Measurements from ENCODE around the gene SYNGR1.
"Not testable (repeated sequence)": the region's sequence is repeated elsewhere in the genome, so short reads cannot be mapped to it uniquely, and the experiment has no call there.

The SYNGR1 gene

DNA sequence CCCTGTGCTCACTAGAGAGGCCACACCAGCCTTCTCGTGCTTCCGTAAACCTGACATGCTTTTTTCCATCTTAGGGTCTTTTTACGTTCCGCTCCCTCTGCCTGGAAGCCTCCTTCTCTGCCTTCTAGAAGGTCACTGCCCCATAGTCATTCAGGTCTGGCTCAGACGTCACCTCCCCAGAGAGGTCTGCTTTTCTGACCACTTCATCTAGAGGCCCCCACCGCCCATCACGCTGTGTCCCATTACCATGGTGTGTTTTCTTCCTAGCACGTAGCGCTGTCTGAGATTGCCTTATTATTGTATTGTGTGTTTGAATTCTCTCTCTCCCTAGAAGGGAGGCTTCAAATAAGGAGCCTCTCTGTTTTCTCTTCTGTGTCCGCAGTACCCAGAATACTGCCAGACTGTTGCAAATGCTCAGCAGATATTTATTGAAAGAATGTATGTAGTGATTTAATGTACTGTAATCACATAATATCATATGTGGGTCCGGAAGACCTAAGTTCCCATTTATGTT is 59.8 kb downstream of the SYNGR1 start:
- DNase-seq, result no peak

DNA sequence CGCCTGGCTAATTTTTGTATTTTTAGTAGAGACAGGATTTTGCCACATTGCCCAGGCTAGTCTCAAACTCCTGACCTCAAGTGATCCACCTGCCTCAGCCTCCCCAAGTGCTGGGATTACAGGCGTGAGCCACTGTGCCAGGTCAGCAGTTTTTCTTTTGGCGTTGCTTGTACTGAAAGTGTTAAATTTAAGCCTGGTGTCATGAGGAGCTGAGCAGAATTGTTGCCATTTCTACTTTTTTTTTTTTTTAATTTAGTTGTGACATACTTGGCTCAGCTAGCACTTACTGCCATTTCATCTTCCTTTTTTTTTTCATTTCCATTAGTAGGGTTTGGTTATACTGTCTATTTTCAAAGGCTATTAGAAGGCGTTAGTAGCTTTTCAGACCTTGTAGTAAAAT is 60.5 kb downstream of the SYNGR1 start:
- DNase-seq, result no peak

DNA sequence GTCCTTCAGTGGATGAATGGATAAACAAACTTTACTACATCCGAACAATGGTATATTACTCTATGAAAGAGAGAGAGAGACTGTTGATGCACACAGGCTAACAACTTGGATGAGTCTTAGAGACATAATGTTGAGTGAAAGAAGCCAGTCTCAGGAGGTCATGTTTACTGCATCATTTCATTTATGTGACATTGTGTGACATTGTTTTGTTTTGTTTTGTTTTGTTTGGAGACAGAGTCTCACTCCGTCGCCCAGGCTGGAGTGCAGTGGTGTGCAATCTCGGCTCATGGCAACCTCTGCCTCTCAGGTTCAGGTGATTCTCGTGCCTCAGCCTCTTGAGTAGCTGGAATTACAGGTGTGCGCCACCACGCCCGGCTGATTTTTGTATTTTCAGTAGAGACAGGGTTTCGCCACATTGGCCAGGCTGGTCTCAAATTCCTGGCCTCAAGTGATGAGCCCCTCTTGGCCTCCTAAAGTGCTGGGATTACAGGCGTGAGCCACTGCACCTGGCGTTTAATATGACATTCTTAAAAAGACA is 62.1 kb downstream of the SYNGR1 start:
- not testable (repeated sequence) for DNase-seq

DNA sequence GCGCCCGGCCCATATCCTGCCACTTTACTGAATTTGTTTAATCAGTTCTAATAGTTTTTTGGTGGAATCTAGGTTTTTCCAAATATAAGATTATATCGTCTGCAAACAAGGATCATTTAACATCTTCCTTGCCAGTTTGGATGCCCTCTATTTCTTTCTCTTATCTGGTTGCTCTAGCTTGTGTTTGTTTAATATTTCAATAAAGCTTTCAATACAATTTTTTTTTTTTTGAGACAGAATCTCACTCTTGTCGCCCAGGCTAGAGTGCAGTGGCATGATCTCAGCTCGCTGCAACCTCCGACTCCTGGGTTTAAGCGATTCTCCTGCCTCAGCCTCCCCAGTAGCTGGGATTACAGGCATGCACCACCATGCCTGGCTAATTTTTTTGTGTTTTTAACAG is 63.4 kb downstream of the SYNGR1 start:
- not testable (repeated sequence) for DNase-seq

DNA sequence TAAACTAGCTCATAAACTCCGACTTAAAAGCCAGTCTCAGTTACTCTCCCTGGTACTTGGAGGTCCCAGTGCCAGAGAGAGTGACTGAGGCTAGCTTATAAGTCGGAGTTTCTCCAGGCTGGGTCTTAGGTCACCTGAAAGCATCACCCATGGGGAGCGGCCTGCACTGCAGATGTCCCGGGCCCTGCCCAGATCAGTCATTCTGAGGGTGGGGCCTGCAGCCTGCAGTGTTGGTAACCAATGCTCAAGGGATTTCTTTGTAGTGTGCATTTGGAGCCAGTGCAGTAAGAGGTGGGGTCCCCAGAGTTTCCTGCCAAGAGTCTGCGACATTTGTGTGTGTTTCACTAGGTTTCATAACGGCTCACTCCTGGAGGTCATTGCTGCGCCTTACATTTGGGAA is 64.6 kb downstream of the SYNGR1 start:
- no peak for DNase-seq

DNA sequence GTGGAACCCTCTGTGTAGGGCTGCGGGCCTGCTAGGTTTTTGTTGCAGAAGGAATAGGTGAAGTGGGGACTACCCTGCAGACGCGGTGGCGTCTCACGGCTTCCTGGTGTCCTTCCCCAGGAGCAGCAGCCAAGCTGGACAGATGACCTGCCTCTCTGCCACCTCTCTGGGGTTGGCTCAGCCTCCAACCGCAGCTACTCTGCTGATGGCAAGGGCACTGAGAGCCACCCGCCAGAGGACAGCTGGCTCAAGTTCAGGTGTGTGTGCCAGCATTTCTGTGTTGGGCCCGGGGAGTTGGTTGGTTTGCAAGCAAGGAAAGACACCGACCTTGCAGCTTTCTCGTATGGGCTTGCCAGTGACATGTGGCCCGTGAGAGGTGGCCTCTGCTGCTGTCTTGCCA is 65.1 kb downstream of the SYNGR1 start:
- DNase-seq, result no peak

DNA sequence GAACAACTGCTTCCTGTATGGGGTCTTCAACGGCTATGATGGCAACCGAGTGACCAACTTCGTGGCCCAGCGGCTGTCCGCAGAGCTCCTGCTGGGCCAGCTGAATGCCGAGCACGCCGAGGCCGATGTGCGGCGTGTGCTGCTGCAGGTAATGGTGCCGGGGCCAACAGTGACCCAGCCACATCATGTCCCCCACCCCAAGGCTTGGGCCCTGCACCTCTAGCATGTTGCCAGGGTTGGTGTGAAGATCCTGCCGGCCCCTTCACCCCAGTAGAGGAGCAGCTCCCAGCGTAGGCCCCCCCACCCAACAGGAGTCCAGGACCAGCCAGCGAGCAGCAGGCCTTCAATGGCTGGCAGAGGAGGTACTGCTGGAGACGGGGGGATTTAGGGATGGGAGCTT is 65.7 kb downstream of the SYNGR1 start:
- no peak for DNase-seq

DNA sequence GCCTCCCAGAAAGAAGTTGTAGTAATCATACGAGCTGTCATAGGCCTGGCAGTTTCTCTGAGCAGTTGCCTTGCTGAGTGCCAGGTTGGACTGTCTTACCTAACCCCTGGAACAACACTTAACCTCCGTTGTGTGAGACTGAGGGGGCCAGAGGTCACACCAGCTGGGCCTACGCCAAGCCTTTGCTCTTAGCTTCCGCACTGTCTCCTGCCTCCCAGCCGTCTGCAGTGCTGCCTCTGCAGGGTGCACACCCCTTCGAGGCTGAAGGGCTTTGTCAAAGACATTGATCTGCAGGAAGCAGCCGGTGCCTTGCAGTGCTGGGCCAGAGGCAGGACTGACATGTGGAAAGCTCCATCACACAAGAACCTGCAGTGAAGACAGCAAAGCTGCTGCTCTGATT is 66.5 kb downstream of the SYNGR1 start:
- no peak for DNase-seq

DNA sequence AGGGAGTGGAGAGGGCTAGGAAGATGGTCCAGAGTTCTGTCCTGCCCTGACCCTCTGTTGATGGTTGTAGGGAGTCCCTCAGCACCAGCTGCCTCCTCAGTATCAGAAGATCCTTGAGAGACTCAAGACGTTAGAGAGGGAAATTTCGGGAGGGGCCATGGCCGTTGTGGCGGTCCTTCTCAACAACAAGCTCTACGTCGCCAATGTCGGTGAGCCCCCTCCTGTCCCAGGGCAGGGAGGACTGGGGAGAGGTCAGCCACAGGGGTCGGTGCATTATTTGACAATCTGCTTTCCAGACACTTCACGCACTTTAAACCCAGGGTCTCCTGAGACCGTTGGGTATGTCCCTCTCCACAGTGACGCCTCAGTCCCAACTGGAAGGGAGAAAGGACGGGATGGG is 67.8 kb downstream of the SYNGR1 start:
- DNase-seq, result no peak

DNA sequence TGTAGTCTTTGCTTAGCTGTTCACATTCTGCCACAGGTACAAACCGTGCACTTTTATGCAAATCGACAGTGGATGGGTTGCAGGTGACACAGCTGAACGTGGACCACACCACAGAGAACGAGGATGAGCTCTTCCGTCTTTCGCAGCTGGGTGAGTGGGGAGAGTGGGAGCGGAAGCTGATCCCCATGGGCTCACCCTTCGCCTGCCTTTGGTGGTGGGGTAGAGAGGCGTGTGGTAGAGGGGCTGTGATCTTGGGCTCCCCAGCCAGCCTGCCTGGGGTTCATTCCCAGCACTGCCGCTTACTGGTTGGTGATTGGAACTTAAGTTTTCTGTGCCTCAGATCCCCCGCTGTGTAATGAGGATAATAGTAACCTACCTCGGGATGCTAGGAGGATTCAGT is 68.9 kb downstream of the SYNGR1 start:
- no peak for DNase-seq

DNA sequence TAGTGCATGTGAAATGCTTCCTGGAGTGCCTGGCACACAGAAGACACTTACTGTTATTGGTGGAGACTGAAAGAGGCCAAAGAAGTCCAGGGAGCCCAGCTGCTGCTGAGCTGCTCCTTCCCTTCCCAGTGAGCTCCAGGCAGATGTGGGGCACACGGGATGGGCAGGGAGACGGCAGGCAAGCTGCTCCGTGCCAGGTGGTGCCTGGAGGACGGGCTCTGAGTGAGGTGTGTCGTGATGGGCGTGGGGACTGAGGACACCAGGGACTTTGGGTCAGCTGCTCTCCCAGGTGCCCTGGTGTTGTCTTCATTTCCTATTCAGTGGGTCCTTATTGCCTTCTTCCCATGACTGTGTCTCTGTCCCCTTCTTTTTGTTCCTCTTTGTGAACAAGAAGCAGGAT is 69.3 kb downstream of the SYNGR1 start:
- DNase-seq, result no peak

DNA sequence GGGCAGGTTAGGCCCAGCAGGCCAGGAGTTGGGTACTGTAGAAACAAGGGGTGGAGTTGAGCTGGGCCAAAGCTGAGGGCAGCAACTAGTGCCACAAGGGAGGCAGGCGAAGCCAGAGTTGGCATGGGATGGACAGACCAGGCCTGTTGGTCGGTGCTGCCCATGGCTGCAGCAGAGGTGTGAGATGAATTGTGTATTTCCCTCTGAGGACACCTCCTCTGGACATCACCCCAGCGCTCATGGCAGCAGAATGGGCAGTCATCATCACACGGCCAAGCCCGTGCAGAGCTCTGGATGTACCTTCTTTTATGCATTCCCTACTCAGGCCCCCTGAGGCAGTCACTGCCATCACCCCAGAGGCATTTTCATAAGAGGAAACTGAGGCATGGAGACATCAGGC is 70.1 kb downstream of the SYNGR1 start:
- no peak for DNase-seq

DNA sequence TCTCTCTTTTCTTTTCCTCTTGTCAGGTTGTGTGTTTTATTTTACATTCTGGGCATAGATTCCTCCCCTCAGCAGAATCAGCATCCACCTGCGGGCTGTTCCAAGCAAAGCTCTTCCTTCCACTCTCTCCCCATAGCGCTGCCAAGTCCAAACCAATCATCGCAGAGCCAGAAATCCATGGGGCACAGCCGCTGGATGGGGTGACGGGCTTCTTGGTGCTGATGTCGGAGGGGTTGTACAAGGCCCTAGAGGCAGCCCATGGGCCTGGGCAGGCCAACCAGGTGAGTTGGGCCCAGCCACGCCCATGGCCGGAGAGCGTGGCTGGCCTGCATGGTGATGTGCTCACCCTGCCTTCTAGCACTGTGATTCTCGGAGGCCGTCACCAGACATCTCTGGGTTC is 71.9 kb downstream of the SYNGR1 start:
- no peak for DNase-seq

DNA sequence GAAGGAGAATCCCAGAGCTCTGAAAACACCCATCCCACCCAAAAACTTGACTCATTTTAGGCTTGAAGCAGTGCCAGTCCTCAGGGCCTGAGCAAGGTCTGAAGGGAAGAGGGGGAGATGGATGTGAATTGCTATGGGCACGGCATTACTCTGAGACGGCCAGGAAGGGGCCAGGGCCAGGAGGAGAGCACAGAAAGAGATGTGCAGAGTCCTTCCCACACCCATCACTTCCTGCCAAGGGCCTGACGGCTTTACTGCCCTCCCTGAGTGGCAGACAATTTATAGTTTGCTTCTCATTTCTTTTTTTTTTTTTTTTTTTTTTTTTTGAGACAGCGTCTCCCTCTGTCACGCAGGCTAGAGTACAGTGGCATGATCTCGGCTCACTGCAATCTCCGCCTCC is 72.3 kb downstream of the SYNGR1 start:
- DNase-seq, result no peak

DNA sequence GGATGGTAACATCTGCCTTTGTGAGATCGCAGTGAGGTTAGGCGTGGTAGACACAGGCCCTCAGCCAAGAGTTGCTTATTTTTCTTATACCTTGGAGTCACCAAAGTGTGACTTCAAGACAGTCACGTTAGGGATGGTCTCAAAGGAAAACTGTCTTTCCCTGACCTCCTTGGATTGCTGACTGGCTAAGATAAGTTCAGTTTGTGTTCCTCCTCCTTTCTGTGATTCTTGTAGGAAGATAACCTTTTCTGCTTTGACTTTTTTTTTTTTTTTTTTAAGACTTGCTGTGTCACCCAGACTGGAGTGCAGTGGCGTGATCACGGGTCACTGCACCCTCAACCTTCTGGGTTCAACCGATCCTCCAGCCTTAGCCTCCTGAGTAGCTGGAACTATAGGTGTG is 72.9 kb downstream of the SYNGR1 start:
- DNase-seq, result no peak

DNA sequence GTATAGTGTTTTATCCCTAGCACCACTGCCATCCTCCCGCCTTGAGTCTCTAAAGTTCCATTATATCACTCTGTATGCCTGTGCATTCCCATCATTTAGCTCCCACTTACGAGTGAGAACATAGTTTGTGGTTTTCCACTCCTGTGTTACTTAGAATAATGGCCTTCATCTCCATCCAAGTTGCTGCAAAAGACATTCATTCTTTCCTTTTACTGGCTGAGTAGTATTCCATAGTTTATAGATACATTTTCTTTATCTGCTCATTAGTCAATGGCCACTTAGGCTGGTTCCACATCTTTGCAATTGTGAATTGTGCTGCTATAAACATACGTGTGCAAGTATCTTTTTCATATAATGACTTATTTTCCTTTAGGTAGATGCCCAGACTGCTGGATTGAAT is 74.2 kb downstream of the SYNGR1 start:
- no peak for DNase-seq

DNA sequence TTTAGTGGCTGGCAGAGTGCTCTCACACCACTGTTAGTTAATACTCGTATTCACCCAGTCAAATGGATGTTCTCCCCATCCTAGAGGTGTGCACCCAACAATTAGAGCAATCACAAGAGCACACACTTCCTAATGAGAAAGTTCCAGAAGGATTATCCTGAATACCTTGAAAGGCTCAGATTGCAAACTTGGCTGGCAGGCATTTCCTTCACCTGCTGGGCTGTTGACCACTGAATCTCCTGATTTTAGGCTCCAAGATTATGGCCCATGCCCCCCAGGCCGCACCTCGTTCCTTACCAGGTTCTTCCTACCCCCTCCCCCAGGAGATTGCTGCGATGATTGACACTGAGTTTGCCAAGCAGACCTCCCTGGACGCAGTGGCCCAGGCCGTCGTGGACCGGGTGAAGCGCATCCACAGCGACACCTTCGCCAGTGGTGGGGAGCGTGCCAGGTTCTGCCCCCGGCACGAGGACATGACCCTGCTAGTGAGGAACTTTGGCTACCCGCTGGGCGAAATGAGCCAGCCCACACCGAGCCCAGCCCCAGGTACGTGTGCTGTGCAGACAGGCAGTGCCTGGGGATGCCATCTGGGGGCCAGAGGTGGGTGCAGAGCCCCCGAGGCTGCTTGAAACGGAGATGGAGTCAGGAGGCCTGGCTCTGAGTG is 76.7 kb downstream of the SYNGR1 start:
- no peak for DNase-seq

DNA sequence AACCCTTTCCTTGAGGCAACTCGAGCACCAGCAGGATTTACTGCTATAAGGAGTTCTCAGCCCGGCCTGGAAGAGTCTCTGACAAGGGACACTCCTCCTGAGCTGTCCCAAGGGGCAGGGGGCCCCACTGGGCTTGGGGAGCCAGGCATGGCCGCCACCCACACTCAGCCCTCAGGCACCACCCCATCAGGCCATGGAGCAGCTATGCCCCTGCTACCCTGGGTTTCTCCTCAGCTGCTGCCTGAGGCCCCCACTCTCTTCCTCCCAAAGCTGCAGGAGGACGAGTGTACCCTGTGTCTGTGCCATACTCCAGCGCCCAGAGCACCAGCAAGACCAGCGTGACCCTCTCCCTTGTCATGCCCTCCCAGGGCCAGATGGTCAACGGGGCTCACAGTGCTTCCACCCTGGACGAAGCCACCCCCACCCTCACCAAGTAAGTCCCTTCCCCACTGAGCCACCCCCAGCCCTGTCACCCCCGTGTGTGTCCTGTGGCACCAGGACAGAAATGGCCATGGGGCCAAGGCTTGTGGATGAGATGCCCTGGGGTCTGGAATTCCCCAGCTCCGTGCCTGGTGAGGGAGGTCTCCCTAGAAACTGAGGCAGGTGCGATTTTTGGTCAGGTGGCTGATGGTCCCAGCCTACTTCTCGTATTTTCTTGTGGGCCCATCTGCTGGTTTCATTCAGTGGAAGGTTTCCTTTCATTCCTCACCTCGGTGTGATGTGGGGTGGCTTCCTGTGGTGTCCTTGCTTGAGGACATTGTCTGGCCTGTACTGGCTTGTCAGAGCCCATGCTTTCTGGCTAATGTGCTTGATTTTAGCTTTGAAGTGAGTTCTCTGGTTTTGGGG is 78.2 kb downstream of the SYNGR1 start:
- no peak for DNase-seq

DNA sequence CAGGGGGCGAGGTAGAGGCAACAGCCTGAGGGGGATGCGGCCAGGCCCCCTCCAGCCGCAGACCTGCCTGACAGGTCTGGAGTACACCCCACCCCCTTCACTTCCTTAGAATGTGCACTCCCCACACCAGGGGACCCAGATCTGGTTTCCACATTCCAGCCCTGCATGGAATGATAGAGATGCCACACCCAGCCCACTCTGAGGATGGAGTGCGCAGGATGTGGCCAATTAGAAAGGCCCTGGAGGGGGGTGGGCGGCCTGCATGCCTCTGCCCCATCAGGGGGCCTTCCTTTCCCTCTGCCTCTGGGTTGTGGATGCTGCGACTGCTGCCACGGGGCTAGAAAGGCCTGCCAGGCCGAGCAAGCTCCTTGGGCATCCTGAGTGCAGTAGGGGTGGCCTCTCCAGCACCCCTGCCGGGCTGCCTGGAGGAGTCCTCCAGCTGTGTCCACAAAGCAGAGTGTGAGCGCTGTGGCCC is 78.8 kb downstream of the SYNGR1 start:
- DNase-seq, result no peak

DNA sequence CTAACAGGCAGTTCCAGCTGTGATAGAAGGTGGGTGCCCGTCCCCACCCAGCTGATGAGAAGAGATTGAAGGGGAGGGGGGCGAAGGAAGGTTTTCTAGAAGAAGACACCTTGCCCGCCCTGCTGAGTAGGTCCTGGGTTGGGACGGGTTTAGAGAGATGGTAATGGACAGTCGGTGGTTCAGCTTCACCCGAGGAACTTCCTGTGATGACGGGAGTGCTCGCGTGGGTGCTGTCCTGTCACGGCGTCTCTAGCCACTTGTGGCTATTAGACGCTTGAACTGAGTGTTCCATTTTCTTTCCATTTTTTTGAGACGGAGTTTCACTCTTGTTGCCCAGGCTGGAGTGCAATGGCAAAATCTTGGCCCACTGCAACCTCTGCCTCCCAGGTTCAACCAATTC is 79.4 kb downstream of the SYNGR1 start:
- DNase-seq, result no peak

DNA sequence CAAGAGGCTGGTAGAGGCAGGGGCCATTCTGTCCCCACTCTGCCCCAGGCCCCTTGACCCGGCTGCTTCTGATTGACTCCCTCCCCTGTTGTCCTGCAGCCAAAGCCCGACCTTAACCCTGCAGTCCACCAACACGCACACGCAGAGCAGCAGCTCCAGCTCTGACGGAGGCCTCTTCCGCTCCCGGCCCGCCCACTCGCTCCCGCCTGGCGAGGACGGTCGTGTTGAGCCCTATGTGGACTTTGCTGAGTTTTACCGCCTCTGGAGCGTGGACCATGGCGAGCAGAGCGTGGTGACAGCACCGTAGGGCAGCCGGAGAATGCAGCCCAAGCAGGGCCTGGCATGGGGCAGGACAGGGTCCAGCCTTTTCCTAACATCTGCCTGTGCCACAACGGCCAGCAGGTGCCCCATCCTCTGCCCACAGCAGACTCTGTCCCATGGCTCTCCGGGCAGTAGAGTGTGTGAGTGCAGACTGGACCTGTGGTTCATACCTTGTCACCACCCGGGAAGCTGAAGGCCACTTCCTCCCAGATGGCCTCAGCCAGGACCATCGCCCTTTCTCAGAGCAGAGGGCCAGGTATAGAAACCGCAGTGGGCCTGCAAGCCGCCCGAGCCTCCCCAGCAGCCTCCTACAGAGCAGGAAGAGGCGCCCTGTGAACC is 80.3 kb downstream of the SYNGR1 start:
- no peak for DNase-seq

DNA sequence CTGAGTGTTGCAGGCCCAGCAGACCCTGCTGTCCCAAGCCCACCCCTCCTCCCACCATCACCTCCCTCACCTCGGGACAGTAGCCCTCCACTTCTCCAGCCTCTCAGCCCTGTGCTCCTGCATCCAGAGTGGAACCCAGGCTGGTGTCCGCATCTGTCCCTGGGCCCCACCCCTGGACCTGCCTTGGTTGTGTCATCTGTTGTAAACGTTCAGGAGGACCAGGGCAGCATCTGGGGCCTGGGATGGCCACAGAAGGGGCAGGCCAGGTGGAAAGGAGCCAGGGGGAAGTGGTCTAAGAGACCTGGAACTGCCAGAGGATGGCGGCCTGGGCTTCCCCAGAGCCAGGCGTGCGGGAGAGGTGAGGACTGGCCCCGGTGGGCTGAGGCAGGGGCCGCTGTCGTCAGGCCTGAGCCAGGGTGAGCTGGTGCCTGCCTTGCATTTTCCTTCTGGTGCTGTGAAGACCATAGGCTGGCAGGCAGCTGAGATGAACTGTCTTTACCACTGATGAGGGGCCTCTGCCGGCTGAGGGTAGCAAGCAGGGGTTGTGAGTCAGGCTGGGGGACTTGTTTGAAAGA is 80.9 kb downstream of the SYNGR1 start:
- no peak for DNase-seq

DNA sequence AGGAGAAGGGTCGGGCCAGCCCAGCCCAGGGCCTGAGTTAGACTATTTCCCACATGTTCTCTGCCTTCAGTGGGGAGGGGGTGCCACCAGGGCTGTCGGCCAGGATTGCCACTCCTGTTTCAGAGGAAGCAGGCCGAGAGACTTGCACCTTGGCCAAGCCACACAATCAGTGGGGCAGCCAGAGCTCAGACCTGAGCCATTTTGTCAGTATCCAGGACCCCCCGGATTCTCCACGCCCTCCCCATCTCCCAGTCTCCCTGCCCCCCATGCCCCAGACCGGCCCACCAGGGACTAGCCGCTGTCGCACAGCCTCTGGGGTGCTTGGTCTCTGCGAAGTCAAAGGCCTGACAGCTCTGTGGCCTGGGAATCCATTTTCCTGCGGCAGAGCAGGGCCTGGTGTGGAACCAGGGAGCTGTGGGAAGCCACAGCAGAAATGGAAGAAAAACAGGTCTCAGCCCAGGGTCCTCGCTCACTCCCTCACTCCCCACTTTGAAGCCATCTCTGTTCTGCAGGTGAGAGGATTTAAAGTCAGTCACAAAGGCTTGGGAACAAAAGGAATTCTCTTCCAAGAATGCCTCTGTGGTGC is 81.5 kb downstream of the SYNGR1 start:
- no peak for DNase-seq

All from stimulated activated CD8-positive, alpha-beta memory T cell treated with anti-CD3 and anti-CD28 coated beads, Interleukin-4, amount 100 ng/mL, for 48 hours (primary cell).